Measurements from ENCODE around the gene NELFE. TPM values are rescaled to one million over a fixed set of nuclear protein-coding genes. Genes with fewer than 3 reads are reported as not detected.

The NELFE gene
- total RNA-seq, 4 donors from 2014 or later = 83.2 to 114 (median 106) TPM

DNA sequence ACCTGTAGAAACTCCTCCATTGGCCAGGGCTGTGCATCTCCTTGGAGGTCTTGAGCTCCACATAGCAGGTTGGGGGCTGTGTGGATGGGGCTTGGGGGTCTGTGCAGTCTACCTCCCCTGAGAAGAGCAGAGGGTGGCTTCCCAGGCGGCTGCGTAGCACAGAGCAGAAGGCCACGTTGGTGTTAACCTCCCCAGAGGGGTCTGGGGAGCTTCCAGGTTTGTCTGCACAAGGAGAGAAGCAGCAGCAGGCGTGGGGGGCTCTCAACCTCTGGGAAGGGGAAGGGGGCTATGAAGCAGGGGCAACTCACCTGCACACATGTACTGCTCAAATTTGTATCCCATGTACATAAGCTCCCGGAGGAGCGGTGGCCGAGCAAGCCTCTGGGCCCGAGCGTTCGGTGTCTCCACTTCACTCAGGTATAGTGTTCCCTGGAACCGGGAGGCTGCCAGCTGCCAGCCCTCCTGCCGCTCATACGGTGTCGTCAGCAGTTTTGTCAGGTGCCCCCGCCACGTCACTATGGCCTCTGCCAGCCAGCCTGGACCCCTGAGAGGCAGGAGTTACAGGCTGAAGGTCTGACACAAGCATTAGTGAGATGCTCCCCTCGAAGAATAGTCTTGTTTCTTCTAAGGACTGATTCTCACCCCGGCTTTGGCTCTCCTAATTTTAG, 12.0 kb upstream of the NELFE start:
- no peak for DNase-seq
- no peak for TF ChIP-seq POLR2A (IDR thresholded peaks at IDR 0.05)
- TF ChIP-seq CTCF (IDR thresholded peaks at IDR 0.05) = no peak
- Histone ChIP-seq H3K4me3 (replicated peaks in 1 of 3) (peak overlapping the region in 1 of 3 donors; percentile 87), H3K27me3 (no peaks in the 10 kb centered on the region), H3K27ac (peak overlapping the region; percentile 93 to 97 (median 97)), H3K36me3 (peaks cover 36 to 37% of the 10 kb centered on the region in 2 donors), H3K9me3 (no peaks in the 10 kb centered on the region), H3K4me1 (peaks cover 12 to 18% of the 10 kb centered on the region in 2 donors)
- intact Hi-C loops (cut with DNase I) = no loop called here
- 83 to 87% methylated on average over 11 to 15 of the region's 18 CpGs for WGBS, 2 donors

GRCh38 chr6:31969712-31970603, 11.2 kb upstream of the NELFE start:
- TF ChIP-seq CTCF (IDR thresholded peaks at IDR 0.05) (no peak), POLR2A (IDR thresholded peaks at IDR 0.05) (no peak)
- Histone ChIP-seq H3K27me3 (no peaks in the 10 kb centered on the region), H3K27ac (no peak overlapping the region), H3K4me3 (replicated peaks in 1 of 3) (no peak overlapping the region), H3K9me3 (no peaks in the 10 kb centered on the region), H3K4me1 (peaks cover 12 to 18% of the 10 kb centered on the region in 2 donors), H3K36me3 (peaks cover 36 to 43% of the 10 kb centered on the region in 2 donors)
- intact Hi-C loops (cut with DNase I) = loop anchor here (10.0 kb wide), 1 partner anchor 295 kb away; no protein-coding TSS in a partner anchor
- WGBS, 2 donors = 85 to 87% methylated on average over 14 to 17 of the region's 17 CpGs
- DNase-seq = no peak

- DNase-seq = no peak
- Histone ChIP-seq H3K27ac (no peak overlapping the region), H3K4me3 (replicated peaks in 1 of 3) (no peak overlapping the region), H3K36me3 (peaks cover 39 to 52% of the 10 kb centered on the region in 2 donors), H3K9me3 (no peaks in the 10 kb centered on the region), H3K27me3 (no peaks in the 10 kb centered on the region), H3K4me1 (peaks cover 12 to 18% of the 10 kb centered on the region in 2 donors)
- intact Hi-C loops (cut with DNase I) = loop anchor here (10.0 kb wide), 1 partner anchor 294 kb away; no protein-coding TSS in a partner anchor
- 89 to 91% methylated on average over 15 to 23 of the region's 23 CpGs for WGBS, 2 donors
- TF ChIP-seq POLR2A (IDR thresholded peaks at IDR 0.05) = no peak
- no peak for TF ChIP-seq CTCF (IDR thresholded peaks at IDR 0.05)
Measured at GRCh38 chr6:31968791-31969711, 10.3 kb upstream of the NELFE start.

- no peak overlapping the region for H3K4me3 ChIP-seq (replicated peaks in 1 of 3)
- intact Hi-C loops (cut with DNase I) = loop anchor here (10.0 kb wide), 1 partner anchor 294 kb away; no protein-coding TSS in a partner anchor
- H3K4me1 ChIP-seq = peaks cover 8 to 16% of the 10 kb centered on the region in 2 donors
- H3K27ac ChIP-seq = no peak overlapping the region
- WGBS, 2 donors = 92 to 96% methylated on average over 10 to 11 of the region's 11 CpGs
- no peaks in the 10 kb centered on the region for H3K27me3 ChIP-seq
- no peak for TF ChIP-seq POLR2A (IDR thresholded peaks at IDR 0.05)
- no peak for TF ChIP-seq CTCF (IDR thresholded peaks at IDR 0.05)
- peaks cover 46 to 59% of the 10 kb centered on the region in 2 donors for H3K36me3 ChIP-seq
- no peaks in the 10 kb centered on the region for H3K9me3 ChIP-seq
- no peak for DNase-seq
Measured at GRCh38 chr6:31968326-31968725, 9.6 kb upstream of the NELFE start.
